Measurements from ENCODE around the gene SGCA. TPM values are rescaled to one million over a fixed set of nuclear protein-coding genes. Genes with fewer than 3 reads are reported as not detected.
A peak's percentile ranks its signal among the peaks of the same experiment; 100 is the strongest.

SGCA gene
- total and polyA plus RNA-seq, 9 of the 15 experiments (the other 6 are each of a cell fraction or from before 2014, with no cell fraction given): not detected

- 1% methylated on average over 42 of the region's 69 CpGs for WGBS (ENCODE audit: insufficient coverage, low coverage, missing lambda C conversion rate)
- peak within 1 kb of the TSS; percentile 81 for H2AFZ ChIP-seq (ENCODE audit: low read depth, low read length)
- peaks cover 65% of the 10 kb centered on the region for H3K79me2 ChIP-seq (ENCODE audit: control insufficient read depth, insufficient read depth, low read length)
- peaks cover 10% of the 10 kb centered on the region for H3K9me1 ChIP-seq (ENCODE audit: control insufficient read depth, insufficient read depth, low read length)
- CTCF ChIA-PET (ENCODE audit: low intra/inter-chr PET ratio): no interaction called here
- peaks cover 54 to 98% of the 10 kb centered on the region in 2 experiments for H3K4me1 ChIP-seq (replicated peaks in 1 of 2; ENCODE audit: control insufficient read depth in 2 of 2, insufficient read depth in 2 of 2, low read length in 2 of 2)
- H4K20me1 ChIP-seq (replicated peaks; ENCODE audit: control insufficient read depth, insufficient read depth, low read length): peaks cover 14% of the 10 kb centered on the region
- H3K36me3 ChIP-seq (ENCODE audit: control insufficient read depth, insufficient read depth, low read length): peaks cover 27% of the 10 kb centered on the region
- BruUV-seq (replicated peaks): no TSS peak
- POLR2A ChIA-PET: interaction anchor here (0.8 to 1.1 kb wide), 2 partner anchors 20 to 80 kb away, joined by 3 to 6 read pairs; no protein-coding TSS in a partner anchor
- no peak for DNase-seq (ENCODE audit: extremely low read depth in 1 of 4, low spot score in 3 of 4)
- FAIRE-seq: no peak
- peak within 1 kb of the TSS; percentile 67 for H3K4me3 ChIP-seq
- peak within 1 kb of the TSS; percentile 92 for H3K4me2 ChIP-seq (ENCODE audit: insufficient read depth, low read length)
- peak within 1 kb of the TSS; percentile 87 for H3K27ac ChIP-seq (ENCODE audit: extremely low read depth, low read depth, low read length)
- no peaks in the 10 kb centered on the region for H3K9me3 ChIP-seq (replicated peaks; ENCODE audit: control insufficient read depth, insufficient read depth, low read depth, low read length)
- peak; percentile 6 for ATAC-seq
- peak within 1 kb of the TSS; percentile 67 to 97 for H3K9ac ChIP-seq (ENCODE audit: insufficient read depth in 1 of 2, low read depth in 2 of 2, low read length in 2 of 2)
- H3K27me3 ChIP-seq (ENCODE audit: control insufficient read depth in 2 of 2, insufficient read depth in 2 of 2, low read length in 2 of 2): no peaks in the 10 kb centered on the region
- intact Hi-C loops (cut with micrococcal nuclease) (no loop called here), in situ Hi-C loops (cut with MboI) (no loop called here)
- TF ChIP-seq BCOR (IDR thresholded peaks at IDR 0.05) (no peak), PTRF (tag; IDR thresholded peaks at IDR 0.05) (no peak), CXXC5 (CRISPR knock-in tag; IDR thresholded peaks at IDR 0.05) (no peak), JUN (IDR thresholded peaks at IDR 0.05; ENCODE audit: borderline replicate concordance, low read depth, low read length) (no peak), JUN (CRISPR knock-in tag; IDR thresholded peaks at IDR 0.05; ENCODE audit: borderline replicate concordance) (no peak), RBBP5 (IDR thresholded peaks at IDR 0.05; ENCODE audit: borderline replicate concordance, insufficient read depth, low read length, poor library complexity, severe bottlenecking) (peak; percentile 19), ZNF589 (CRISPR knock-in tag; IDR thresholded peaks at IDR 0.05; ENCODE audit: low read depth) (0 out of 2 replicates have a peak, but pooled peaks have one; percentile 5), MTA3 (IDR thresholded peaks at IDR 0.05; ENCODE audit: borderline replicate concordance) (no peak), CSDE1 (IDR thresholded peaks at IDR 0.05) (no peak), KAT7 (CRISPR knock-in tag; IDR thresholded peaks at IDR 0.05; ENCODE audit: borderline replicate concordance) (0 out of 2 replicates have a peak, but pooled peaks have one; percentile 79), LCOR (CRISPR knock-in tag; IDR thresholded peaks at IDR 0.05) (peak; percentile 65; the same call in 1 of the 2 replicates), TCFL5 (CRISPR knock-in tag; conservative IDR thresholded peaks at IDR 0.05) (no peak), ZMIZ1 (IDR thresholded peaks at IDR 0.05; ENCODE audit: low read depth in 2 of 2, low read length in 2 of 2) (no peak)
- TF ChIP-seq, protein P1, sequence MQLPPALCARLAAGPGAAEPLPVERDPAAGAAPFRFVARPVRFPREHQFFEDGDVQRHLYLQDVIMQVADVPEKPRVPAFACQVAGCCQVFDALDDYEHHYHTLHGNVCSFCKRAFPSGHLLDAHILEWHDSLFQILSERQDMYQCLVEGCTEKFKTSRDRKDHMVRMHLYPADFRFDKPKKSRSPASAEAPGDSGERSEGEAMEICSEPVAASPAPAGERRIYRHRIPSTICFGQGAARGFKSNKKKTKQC (CRISPR knock-in tag; IDR thresholded peaks at IDR 0.05): 0 out of 2 replicates have a peak, but pooled peaks have one; percentile 12
- TF ChIP-seq, protein P2, sequence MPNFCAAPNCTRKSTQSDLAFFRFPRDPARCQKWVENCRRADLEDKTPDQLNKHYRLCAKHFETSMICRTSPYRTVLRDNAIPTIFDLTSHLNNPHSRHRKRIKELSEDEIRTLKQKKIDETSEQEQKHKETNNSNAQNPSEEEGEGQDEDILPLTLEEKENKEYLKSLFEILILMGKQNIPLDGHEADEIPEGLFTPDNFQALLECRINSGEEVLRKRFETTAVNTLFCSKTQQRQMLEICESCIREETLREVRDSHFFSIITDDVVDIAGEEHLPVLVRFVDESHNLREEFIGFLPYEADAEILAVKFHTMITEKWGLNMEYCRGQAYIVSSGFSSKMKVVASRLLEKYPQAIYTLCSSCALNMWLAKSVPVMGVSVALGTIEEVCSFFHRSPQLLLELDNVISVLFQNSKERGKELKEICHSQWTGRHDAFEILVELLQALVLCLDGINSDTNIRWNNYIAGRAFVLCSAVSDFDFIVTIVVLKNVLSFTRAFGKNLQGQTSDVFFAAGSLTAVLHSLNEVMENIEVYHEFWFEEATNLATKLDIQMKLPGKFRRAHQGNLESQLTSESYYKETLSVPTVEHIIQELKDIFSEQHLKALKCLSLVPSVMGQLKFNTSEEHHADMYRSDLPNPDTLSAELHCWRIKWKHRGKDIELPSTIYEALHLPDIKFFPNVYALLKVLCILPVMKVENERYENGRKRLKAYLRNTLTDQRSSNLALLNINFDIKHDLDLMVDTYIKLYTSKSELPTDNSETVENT (CRISPR knock-in tag; IDR thresholded peaks at IDR 0.05): no peak
Measured at GRCh38 chr17:50150354-50151040, 15.3 kb upstream of the SGCA start, which contains the start of gene PPP1R9B. Gene PPP1R9B, minus strand, starts transcription at chr17:50150677. Its CDS starts 164 bp downstream, at chr17:50150513.
